ENCODE data around the gene HIPK1. TPM values are rescaled to one million over a fixed set of nuclear protein-coding genes. Genes with fewer than 3 reads are reported as not detected.

Gene HIPK1
- total RNA-seq, 2 donors from 2014 or later, result 47.4 to 59.1 TPM

GRCh38 chr1:113993766-113994165 lies 64.6 kb downstream of the HIPK1 start:
- Histone ChIP-seq H3K4me1 (ENCODE audit: control insufficient read depth in 1 of 2, low read depth in 2 of 2) (no peaks in the 10 kb centered on the region), H3K36me3 (no peaks in the 10 kb centered on the region), H3K4me3 (no peak overlapping the region), H3K27me3 (replicated peaks; ENCODE audit: insufficient read depth) (no peaks in the 10 kb centered on the region), H3K9me3 (peaks cover 24% of the 10 kb centered on the region), H3K27ac (no peak overlapping the region)
- DNase-seq (ENCODE audit: low spot score) (no peak), ATAC-seq (ENCODE audit: insufficient number of reproducible peaks, low FRiP score, low read depth) (no peak)
- no peak for TF ChIP-seq CTCF (IDR thresholded peaks at IDR 0.05)

GRCh38 chr1:113995382-113995781 lies 66.3 kb downstream of the HIPK1 start:
- no peak for TF ChIP-seq CTCF (IDR thresholded peaks at IDR 0.05)
- Histone ChIP-seq H3K9me3 (peaks cover 24% of the 10 kb centered on the region), H3K4me1 (ENCODE audit: control insufficient read depth in 1 of 2, low read depth in 2 of 2) (no peaks in the 10 kb centered on the region), H3K27ac (no peak overlapping the region), H3K27me3 (replicated peaks; ENCODE audit: insufficient read depth) (no peaks in the 10 kb centered on the region), H3K4me3 (no peak overlapping the region), H3K36me3 (no peaks in the 10 kb centered on the region)
- ATAC-seq (ENCODE audit: insufficient number of reproducible peaks, low FRiP score, low read depth) (no peak), DNase-seq (ENCODE audit: low spot score) (no peak)

GRCh38 chr1:113998361-113998760 lies 69.2 kb downstream of the HIPK1 start:
- TF ChIP-seq CTCF (IDR thresholded peaks at IDR 0.05), result no peak
- ATAC-seq (ENCODE audit: insufficient number of reproducible peaks, low FRiP score, low read depth) (no peak), DNase-seq (ENCODE audit: low spot score) (no peak)
- Histone ChIP-seq H3K4me1 (ENCODE audit: control insufficient read depth in 1 of 2, low read depth in 2 of 2) (no peaks in the 10 kb centered on the region), H3K27me3 (replicated peaks; ENCODE audit: insufficient read depth) (no peaks in the 10 kb centered on the region), H3K36me3 (no peaks in the 10 kb centered on the region), H3K9me3 (peaks cover 24% of the 10 kb centered on the region), H3K27ac (no peak overlapping the region), H3K4me3 (no peak overlapping the region)

- DNase-seq (ENCODE audit: low spot score) (no peak), ATAC-seq (ENCODE audit: insufficient number of reproducible peaks, low FRiP score, low read depth) (no peak)
- H3K27ac ChIP-seq, result no peak overlapping the region
- no peak for TF ChIP-seq CTCF (IDR thresholded peaks at IDR 0.05)
- H3K4me1 ChIP-seq (ENCODE audit: control insufficient read depth in 1 of 2, low read depth in 2 of 2), result no peaks in the 10 kb centered on the region
- no peak overlapping the region for H3K4me3 ChIP-seq
- H3K27me3 ChIP-seq (replicated peaks; ENCODE audit: insufficient read depth), result no peaks in the 10 kb centered on the region
- H3K9me3 ChIP-seq, result peaks cover 20% of the 10 kb centered on the region
- H3K36me3 ChIP-seq, result no peaks in the 10 kb centered on the region
Measured at GRCh38 chr1:113999233-113999632, 70.1 kb downstream of the HIPK1 start.

- H3K27me3 ChIP-seq (replicated peaks; ENCODE audit: insufficient read depth), result no peaks in the 10 kb centered on the region
- no peak overlapping the region for H3K4me3 ChIP-seq
- no peak overlapping the region for H3K27ac ChIP-seq
- DNase-seq (ENCODE audit: low spot score), result no peak
- H3K36me3 ChIP-seq, result no peaks in the 10 kb centered on the region
- peaks cover 15% of the 10 kb centered on the region for H3K9me3 ChIP-seq
- TF ChIP-seq CTCF (IDR thresholded peaks at IDR 0.05), result no peak
- ATAC-seq (ENCODE audit: insufficient number of reproducible peaks, low FRiP score, low read depth), result no peak
- no peaks in the 10 kb centered on the region for H3K4me1 ChIP-seq (ENCODE audit: control insufficient read depth in 1 of 2, low read depth in 2 of 2)
Measured at GRCh38 chr1:113999799-114000198, 70.7 kb downstream of the HIPK1 start.
